Measurements from ENCODE around the gene PRAMEF5.
"Not testable (repeated sequence)": the region's sequence is repeated elsewhere in the genome, so short reads cannot be mapped to it uniquely, and the experiment has no call there.

- not testable (repeated sequence) for TF ChIP-seq CTCF (IDR thresholded peaks at IDR 0.05); EZH2 (IDR thresholded peaks at IDR 0.05; ENCODE audit: borderline replicate concordance, insufficient read depth, low read depth, low read length, poor library complexity, severe bottlenecking)
Measured at GRCh38 chr1:13216619-13217018, 37.4 kb upstream of the PRAMEF5 start.

All from B cell (primary cell).